ENCODE results near the gene TOP2B. TPM values are rescaled to one million over a fixed set of nuclear protein-coding genes. Genes with fewer than 3 reads are reported as not detected.

TOP2B gene
- total RNA-seq, 1 experiment from 2014 or later: 87.7 TPM

DNA sequence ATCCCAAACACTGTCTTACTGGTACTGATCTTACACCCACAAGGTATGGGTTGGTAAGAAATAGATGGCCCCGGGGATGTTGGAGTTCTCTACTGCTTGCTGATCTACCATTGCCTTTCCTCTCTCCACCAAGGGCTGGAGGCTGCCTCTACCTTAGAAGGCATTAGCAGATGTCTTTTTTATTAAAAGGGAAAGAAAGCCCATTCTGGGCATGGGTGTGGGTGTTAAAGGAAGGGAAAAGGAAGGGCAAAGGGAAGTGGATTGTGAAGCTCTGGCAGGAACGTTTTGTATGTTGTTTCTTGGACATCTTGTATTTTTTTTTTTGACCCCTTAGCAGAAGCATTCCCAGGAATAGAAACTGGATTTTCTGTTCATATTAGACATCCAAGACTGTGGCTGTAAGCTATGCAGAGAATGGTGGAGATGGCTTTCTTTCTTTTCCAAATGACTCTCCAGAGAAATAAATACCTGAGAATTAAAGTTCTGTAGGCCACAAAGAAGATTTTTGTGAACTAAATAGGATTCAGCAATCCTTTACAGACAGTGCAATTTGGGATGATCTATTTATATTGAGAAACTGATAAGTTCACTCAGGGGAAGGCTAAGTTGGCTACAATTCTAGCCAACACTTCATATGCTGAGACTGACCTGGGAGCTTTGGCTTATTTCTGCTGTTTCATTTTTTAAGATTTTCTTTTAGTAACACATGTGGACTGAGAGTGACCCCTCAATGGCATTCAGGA, 108.8 kb downstream of the TOP2B start:
- in situ Hi-C loops (cut with HindIII; ENCODE audit: low pct_unique_long_range_greater_than_20kb, low sequenced_read_pairs): no loop called here

DNA sequence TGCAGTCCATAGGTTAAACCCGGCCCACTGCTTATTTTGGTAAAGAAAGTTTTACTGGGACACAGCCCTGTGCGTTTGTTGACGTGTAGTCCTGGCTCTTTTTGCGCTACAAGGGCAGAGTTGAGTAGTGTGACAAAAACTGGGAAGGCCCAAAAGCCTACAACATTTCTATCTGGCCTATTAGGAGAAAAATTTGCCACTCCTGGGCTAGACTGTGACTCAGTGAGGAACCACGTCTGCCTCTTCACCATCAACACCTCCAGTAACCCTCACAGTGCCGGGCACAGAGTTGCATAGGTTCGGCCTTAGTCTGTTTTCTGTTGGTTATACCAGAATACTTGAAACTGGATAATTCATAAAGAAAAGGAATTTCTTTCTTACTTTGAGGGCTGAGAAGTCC, 110.3 kb downstream of the TOP2B start:
- in situ Hi-C loops (cut with HindIII; ENCODE audit: low pct_unique_long_range_greater_than_20kb, low sequenced_read_pairs): no loop called here
- DNase-seq (ENCODE audit: low read depth, low spot score): no peak

More for the DNA sequence above, 108.8 kb downstream of the TOP2B start:
- DNase-seq (ENCODE audit: low read depth, low spot score): no peak

DNA sequence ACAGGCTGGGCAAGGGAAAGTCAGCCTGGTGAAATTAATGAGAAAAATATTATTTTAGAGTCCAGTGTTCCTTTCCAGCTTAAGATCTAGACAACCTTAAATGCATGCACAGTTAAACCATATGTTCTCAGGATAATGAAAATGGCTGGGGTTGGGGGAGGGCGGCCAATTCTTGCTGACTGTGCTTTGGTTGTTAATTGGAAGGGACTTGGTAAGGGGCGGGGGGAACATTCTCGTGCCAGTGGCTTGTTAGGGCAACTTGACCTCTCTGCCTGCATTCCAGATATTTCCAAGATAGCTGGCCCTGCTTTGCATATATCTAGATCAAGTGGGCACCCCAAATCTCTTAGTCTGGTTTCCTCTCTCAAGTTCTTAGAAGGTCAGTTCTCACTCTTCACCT, 112.5 kb downstream of the TOP2B start:
- in situ Hi-C loops (cut with HindIII; ENCODE audit: low pct_unique_long_range_greater_than_20kb, low sequenced_read_pairs): no loop called here

DNA sequence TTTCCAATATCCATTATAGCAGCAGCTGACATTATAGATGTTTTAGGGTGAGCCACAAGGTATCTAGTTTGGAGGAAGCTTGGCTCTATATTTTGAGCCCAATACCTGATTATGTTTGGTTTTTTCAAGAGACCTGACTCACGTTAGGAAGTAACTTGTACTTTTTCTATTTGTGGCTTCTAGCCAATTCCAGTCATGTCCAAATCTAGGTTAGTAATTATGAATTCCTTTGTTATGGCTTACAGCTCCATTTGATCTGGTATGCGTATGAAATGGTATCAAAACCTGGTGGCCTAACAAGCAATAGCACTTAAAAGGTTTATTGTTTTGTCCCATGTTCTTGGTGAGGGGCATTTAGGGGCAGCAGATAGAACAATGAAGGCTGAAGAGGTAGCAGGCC, 115.9 kb downstream of the TOP2B start:
- in situ Hi-C loops (cut with HindIII; ENCODE audit: low pct_unique_long_range_greater_than_20kb, low sequenced_read_pairs): no loop called here
- DNase-seq (ENCODE audit: low read depth, low spot score): no peak

More for the DNA sequence above, 112.5 kb downstream of the TOP2B start:
- DNase-seq (ENCODE audit: low read depth, low spot score): no peak

DNA sequence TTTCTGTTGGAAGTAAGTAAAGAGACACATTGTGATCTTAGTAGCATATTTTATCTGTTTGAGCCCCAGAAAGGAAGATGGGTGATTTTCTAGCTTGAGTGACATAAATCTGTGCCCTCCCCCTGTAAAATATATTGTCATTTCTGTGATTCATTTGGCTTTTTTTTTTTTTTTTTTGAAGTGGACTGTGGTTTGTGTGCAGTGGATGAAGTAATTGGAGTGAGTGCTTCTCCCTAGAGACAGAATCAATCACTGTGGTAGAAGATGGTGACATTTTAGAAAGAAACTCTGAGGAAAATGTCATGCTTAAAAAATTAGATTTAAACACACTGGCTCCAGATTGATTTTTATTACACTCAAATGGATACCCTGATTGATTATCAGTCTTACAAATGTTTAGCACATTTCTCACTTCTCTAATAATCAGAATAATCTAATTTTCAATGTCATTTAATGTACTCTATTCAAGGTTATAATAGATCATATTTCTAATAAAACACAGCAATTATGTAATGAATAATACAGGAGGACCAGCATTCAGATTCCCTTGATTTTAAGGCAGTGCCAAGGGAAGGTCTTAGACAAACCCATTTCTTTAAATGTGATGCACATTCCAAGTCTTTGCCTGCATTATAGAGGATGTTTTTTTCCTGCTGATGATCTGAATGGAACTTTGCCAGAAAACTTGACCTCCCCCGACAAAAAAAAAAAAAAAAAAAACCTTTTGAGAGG, 116.6 kb downstream of the TOP2B start:
- in situ Hi-C loops (cut with HindIII; ENCODE audit: low pct_unique_long_range_greater_than_20kb, low sequenced_read_pairs): no loop called here
- no peak for DNase-seq (ENCODE audit: low read depth, low spot score)

Small RNA genes within 50 kb of the gene (small RNA-seq; reads per million reads assigned to genes)
- gene CRIP1P2: 0 reads per million in 2 experiments
- gene RF01161: 0.05 to 0.08 reads per million in 2 experiments
- 0 reads per million in 2 experiments for gene RF02271

Other genes with a start within 250 kb of the TOP2B start
- gene RARB, start 236.6 kb downstream of the TOP2B start, total RNA-seq (2014; rRNA removed; shearing (Covaris generic)): 0.87 and 1.0 TPM in 2 replicates
- 42.7 and 45.2 TPM in 2 replicates for gene NGLY1, start 118.5 kb upstream of the TOP2B start, total RNA-seq (2014; rRNA removed; shearing (Covaris generic))
- 30.0 and 31.4 TPM in 2 replicates for gene OXSM, start 125.2 kb upstream of the TOP2B start, total RNA-seq (2014; rRNA removed; shearing (Covaris generic))